ENCODE results near the gene SSBP3. TPM values are rescaled to one million over a fixed set of nuclear protein-coding genes. Genes with fewer than 3 reads are reported as not detected.

SSBP3 gene
- total and polyA plus RNA-seq, 2 of the 13 experiments (the other 11 are each of a cell fraction or from before 2014, with no cell fraction given): 8.5 to 17.6 TPM

GRCh38 chr1:54402896-54403295 is 3.3 kb downstream of the SSBP3 start (continued):
- TF ChIP-seq CENPT (CRISPR knock-in tag; IDR thresholded peaks at IDR 0.05; ENCODE audit: low read depth): no peak
- TF ChIP-seq NONO (IDR thresholded peaks at IDR 0.05): no peak
- TF ChIP-seq NONO (CRISPR knock-in tag; conservative IDR thresholded peaks at IDR 0.05): no peak
- no peak for TF ChIP-seq NR2F6 (IDR thresholded peaks at IDR 0.05)
- no peak for TF ChIP-seq NR2F6 (CRISPR knock-in tag; IDR thresholded peaks at IDR 0.05)
- no peak for TF ChIP-seq ZNF841 (CRISPR knock-in tag; IDR thresholded peaks at IDR 0.05; ENCODE audit: borderline replicate concordance)
- no peak for TF ChIP-seq ZNF546 (CRISPR knock-in tag; conservative IDR thresholded peaks at IDR 0.05)

GRCh38 chr1:54401799-54402198 is 4.4 kb downstream of the SSBP3 start:
- ATAC-seq (no peak), FAIRE-seq (no peak), DNase-seq (ENCODE audit: low spot score) (no peak)
- Histone ChIP-seq H3K36me3 (replicated peaks in 1 of 2; ENCODE audit: control insufficient read depth in 1 of 2, insufficient read depth in 2 of 2, low read length in 2 of 2) (peaks cover 16 to 49% of the 10 kb centered on the region in 2 experiments), H3K4me3 (replicated peaks in 1 of 3; ENCODE audit: insufficient read depth in 1 of 3, low read depth in 2 of 3, low read length in 3 of 3) (no peak overlapping the region), H4K20me1 (ENCODE audit: insufficient read depth, low read length) (0 out of 2 replicates have a peak, but pooled peaks cover 4% of the 10 kb centered on the region), H3K27ac (ENCODE audit: extremely low read length, insufficient read depth, low read length) (no peak overlapping the region), H3K4me1 (ENCODE audit: insufficient read depth, low read length) (peaks cover 34% of the 10 kb centered on the region), H3K9me3 (ENCODE audit: low read length) (no peaks in the 10 kb centered on the region), H3K4me2 (ENCODE audit: low read depth, low read length) (no peak overlapping the region), H3K79me2 (ENCODE audit: insufficient read depth, low read length) (peaks cover 7% of the 10 kb centered on the region), H2AFZ (ENCODE audit: low read length) (no peak overlapping the region), H3K9ac (ENCODE audit: insufficient read depth, low read depth, low read length) (no peak overlapping the region), H3K27me3 (ENCODE audit: control insufficient read depth in 1 of 2, insufficient read depth in 2 of 2, low read length in 2 of 2) (no peaks in the 10 kb centered on the region)
- WGBS (ENCODE audit: low lambda C conversion rate): 96% methylated on average over 6 of the region's 6 CpGs
- ChIA-PET POLR2A (no interaction called here), CTCF (ENCODE audit: low intra/inter-chr PET ratio, low total read pairs) (no interaction called here)
- in situ Hi-C loops (cut with HindIII; ENCODE audit: extremely low pct_ligation_motif_present, low pct_unique_long_range_greater_than_20kb) (no loop called here), intact Hi-C loops (cut with micrococcal nuclease; ENCODE audit: unreplicated experiment) (no loop called here)
- no peak for TF ChIP-seq NFRKB (IDR thresholded peaks at IDR 0.05)
- TF ChIP-seq DRAP1 (CRISPR knock-in tag; IDR thresholded peaks at IDR 0.05): no peak
- BruUV-seq (replicated peaks): no TSS peak

GRCh38 chr1:54400329-54400728 is 5.9 kb downstream of the SSBP3 start:
- Histone ChIP-seq H3K36me3 (replicated peaks in 1 of 2; ENCODE audit: control insufficient read depth in 1 of 2, insufficient read depth in 2 of 2, low read length in 2 of 2) (peaks cover 18 to 52% of the 10 kb centered on the region in 2 experiments), H2AFZ (ENCODE audit: low read length) (no peak overlapping the region), H3K9me3 (ENCODE audit: low read length) (no peaks in the 10 kb centered on the region), H3K4me1 (ENCODE audit: insufficient read depth, low read length) (peaks cover 40% of the 10 kb centered on the region), H3K4me3 (replicated peaks in 1 of 3; ENCODE audit: insufficient read depth in 1 of 3, low read depth in 2 of 3, low read length in 3 of 3) (no peak overlapping the region), H3K27me3 (ENCODE audit: control insufficient read depth in 1 of 2, insufficient read depth in 2 of 2, low read length in 2 of 2) (no peaks in the 10 kb centered on the region), H4K20me1 (ENCODE audit: insufficient read depth, low read length) (0 out of 2 replicates have a peak, but pooled peaks cover 4% of the 10 kb centered on the region), H3K4me2 (ENCODE audit: low read depth, low read length) (no peak overlapping the region), H3K79me2 (ENCODE audit: insufficient read depth, low read length) (peaks cover 7% of the 10 kb centered on the region), H3K9ac (ENCODE audit: insufficient read depth, low read depth, low read length) (no peak overlapping the region), H3K27ac (ENCODE audit: extremely low read length, insufficient read depth, low read length) (no peak overlapping the region)
- no peak for TF ChIP-seq SP5 (CRISPR knock-in tag; IDR thresholded peaks at IDR 0.05; ENCODE audit: borderline replicate concordance, low read depth)
- DNase-seq (ENCODE audit: low spot score) (no peak), ATAC-seq (no peak), FAIRE-seq (no peak)
- CTCF ChIA-PET (ENCODE audit: low intra/inter-chr PET ratio, low total read pairs): no interaction called here
- in situ Hi-C loops (cut with HindIII; ENCODE audit: extremely low pct_ligation_motif_present, low pct_unique_long_range_greater_than_20kb) (no loop called here), intact Hi-C loops (cut with micrococcal nuclease; ENCODE audit: unreplicated experiment) (no loop called here)
- 100% methylated on average over 2 of the region's 2 CpGs for WGBS (ENCODE audit: low lambda C conversion rate)
- BruUV-seq (replicated peaks): no TSS peak
- POLR2A ChIA-PET: no interaction called here
